ENCODE results near the gene LRRC70.

DNA sequence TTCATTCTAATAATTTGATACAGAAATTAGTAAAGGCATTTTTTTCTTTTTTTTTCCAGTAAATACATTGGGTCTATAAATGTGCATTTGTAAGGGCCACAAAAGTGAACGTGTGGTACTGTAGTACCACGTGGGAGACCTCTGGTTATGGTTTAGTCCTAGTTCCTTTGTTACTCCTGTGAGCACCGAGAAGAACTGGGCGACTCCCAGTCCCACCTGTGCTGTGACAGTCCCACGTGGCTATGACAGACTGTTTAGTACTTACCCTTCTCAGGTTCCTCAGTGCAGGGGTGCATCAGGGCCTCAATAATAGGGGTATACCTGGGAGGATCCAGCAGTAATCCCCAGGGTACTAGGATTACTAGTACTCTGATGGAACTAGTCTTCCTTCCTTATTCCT is 49.3 kb downstream of the LRRC70 start:
- no peak for TF ChIP-seq RAD21 (IDR thresholded peaks at IDR 0.05 in 1 of 2, conservative IDR thresholded peaks at IDR 0.05 in 1 of 2; ENCODE audit: low read depth in 2 of 2, low read length in 2 of 2)
- TF ChIP-seq, protein P1, sequence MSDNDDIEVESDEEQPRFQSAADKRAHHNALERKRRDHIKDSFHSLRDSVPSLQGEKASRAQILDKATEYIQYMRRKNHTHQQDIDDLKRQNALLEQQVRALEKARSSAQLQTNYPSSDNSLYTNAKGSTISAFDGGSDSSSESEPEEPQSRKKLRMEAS (IDR thresholded peaks at IDR 0.05) = no peak
- TF ChIP-seq, protein P2, sequence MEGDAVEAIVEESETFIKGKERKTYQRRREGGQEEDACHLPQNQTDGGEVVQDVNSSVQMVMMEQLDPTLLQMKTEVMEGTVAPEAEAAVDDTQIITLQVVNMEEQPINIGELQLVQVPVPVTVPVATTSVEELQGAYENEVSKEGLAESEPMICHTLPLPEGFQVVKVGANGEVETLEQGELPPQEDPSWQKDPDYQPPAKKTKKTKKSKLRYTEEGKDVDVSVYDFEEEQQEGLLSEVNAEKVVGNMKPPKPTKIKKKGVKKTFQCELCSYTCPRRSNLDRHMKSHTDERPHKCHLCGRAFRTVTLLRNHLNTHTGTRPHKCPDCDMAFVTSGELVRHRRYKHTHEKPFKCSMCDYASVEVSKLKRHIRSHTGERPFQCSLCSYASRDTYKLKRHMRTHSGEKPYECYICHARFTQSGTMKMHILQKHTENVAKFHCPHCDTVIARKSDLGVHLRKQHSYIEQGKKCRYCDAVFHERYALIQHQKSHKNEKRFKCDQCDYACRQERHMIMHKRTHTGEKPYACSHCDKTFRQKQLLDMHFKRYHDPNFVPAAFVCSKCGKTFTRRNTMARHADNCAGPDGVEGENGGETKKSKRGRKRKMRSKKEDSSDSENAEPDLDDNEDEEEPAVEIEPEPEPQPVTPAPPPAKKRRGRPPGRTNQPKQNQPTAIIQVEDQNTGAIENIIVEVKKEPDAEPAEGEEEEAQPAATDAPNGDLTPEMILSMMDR (IDR thresholded peaks at IDR 0.05; ENCODE audit: control extremely low read depth in 1 of 3, insufficient read depth in 1 of 3, low read depth in 1 of 3, low read length in 3 of 3) = no peak
